NT2/D1 (cell line): ENCODE data around the gene MECR.
A peak's percentile ranks its signal among the peaks of the same experiment; 100 is the strongest.

ENCODE experiments used
- DNase-seq: peaks from one replicate; pipeline ENCODE4 v3.0.0-alpha.2; 2011; ENCODE audit warnings: low read depth, low spot score
- H3K27me3 ChIP-seq: 2 replicates; pipeline ENCODE4 v1.6.0; 2011; ENCODE audit warnings: mild to moderate bottlenecking; ENCODE audit not compliant: insufficient read length, insufficient read depth
- H3K36me3 ChIP-seq: 2 replicates; pipeline ENCODE4 v1.6.1; 2011; ENCODE audit warnings: mild to moderate bottlenecking, low read length, mixed read lengths; ENCODE audit not compliant: insufficient read depth, insufficient read length
- H3K4me1 ChIP-seq: 2 replicates; pipeline ENCODE4 v1.5.1; 2011; ENCODE audit not compliant: insufficient read depth, insufficient read length
- H3K4me3 ChIP-seq: 2 replicates; pipeline ENCODE4 v1.5.1; 2011; ENCODE audit warnings: low read depth; ENCODE audit not compliant: insufficient read length
- H3K9ac ChIP-seq: 2 replicates; pipeline ENCODE4 v1.6.0; 2011; ENCODE audit warnings: low read depth; ENCODE audit not compliant: insufficient read length
- H3K9me3 ChIP-seq: 2 replicates; pipeline ENCODE4 v1.5.1; 2011; ENCODE audit warnings: mild to moderate bottlenecking, low read length; ENCODE audit not compliant: insufficient read depth
- SUZ12 ChIP-seq: IDR thresholded peaks from 2 replicates; pipeline ENCODE4 v1.6.1; 2011; ENCODE audit not compliant: insufficient read length, insufficient read depth; ENCODE audit errors: extremely low read depth
- YY1 ChIP-seq: IDR thresholded peaks from 2 replicates; pipeline ENCODE4 v1.6.1; 2011; ENCODE audit not compliant: insufficient read length, insufficient read depth
- ZNF274 ChIP-seq: IDR thresholded peaks from 2 replicates; pipeline ENCODE4 v1.6.1; 2011; ENCODE audit warnings: mild to moderate bottlenecking, low read depth, low read length

The MECR gene

GRCh38 chr1:29247571-29248273, 17.0 kb upstream of the MECR start:
- no peaks in the 10 kb centered on the region for H3K27me3 ChIP-seq
- no peak for TF ChIP-seq YY1
- TF ChIP-seq ZNF274, result no peak
- DNase-seq, result no peak
- H3K36me3 ChIP-seq, result no peaks in the 10 kb centered on the region
- H3K9ac ChIP-seq, result no peak overlapping the region
- H3K9me3 ChIP-seq, result no peaks in the 10 kb centered on the region
- H3K4me1 ChIP-seq, result peaks cover 33% of the 10 kb centered on the region
- H3K4me3 ChIP-seq, result no peak overlapping the region

GRCh38 chr1:29247044-29247443, 16.3 kb upstream of the MECR start:
- TF ChIP-seq YY1 (no peak), SUZ12 (no peak), ZNF274 (no peak)
- Histone ChIP-seq H3K4me1 (peaks cover 33% of the 10 kb centered on the region), H3K36me3 (no peaks in the 10 kb centered on the region), H3K9ac (no peak overlapping the region), H3K4me3 (no peak overlapping the region), H3K9me3 (no peaks in the 10 kb centered on the region), H3K27me3 (no peaks in the 10 kb centered on the region)
- no peak for DNase-seq

DNA sequence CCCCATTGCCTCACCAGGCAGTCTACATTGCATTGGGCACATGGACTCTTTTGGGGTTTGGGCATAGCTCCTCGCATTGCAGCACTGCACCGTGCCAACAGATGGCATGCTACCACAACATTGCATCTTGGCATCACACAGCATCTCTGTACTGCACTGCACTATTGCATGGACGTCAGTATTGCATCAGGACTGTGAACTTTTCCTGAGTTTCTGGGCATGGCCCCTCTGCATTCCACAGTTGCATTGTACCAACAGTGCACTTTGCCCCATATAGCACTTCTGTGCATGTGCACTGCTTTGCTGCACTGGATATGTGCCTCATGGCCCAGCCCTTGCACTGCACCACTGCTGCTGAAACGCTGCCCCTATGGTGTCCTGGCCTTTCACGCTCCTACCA, 15.1 kb upstream of the MECR start:
- no peak for DNase-seq
- Histone ChIP-seq H3K9ac (no peak overlapping the region), H3K27me3 (no peaks in the 10 kb centered on the region), H3K4me3 (no peak overlapping the region), H3K36me3 (no peaks in the 10 kb centered on the region), H3K9me3 (no peaks in the 10 kb centered on the region), H3K4me1 (peaks cover 30% of the 10 kb centered on the region)
- TF ChIP-seq YY1 (no peak), SUZ12 (no peak), ZNF274 (no peak)

DNA sequence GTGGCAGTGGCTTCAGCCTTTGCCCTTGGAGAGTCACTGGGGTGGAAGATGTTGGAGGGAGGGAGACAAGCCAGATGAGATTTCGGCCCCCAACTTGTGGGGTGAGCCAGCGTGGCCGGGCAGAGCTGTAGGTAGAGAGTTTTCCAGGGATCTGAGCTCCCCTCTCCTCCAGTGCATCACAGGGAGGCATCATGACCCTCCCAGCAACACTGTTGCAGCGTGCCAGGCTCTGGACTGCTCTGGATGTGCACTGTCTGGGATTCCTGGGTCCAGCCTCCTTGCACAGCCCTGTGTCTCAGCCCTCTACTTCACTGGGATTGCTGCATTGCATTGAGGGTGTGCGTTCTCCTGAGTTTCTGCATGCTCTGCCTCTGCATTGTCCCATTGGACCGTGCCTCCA, 14.5 kb upstream of the MECR start:
- Histone ChIP-seq H3K4me3 (no peak overlapping the region), H3K9ac (no peak overlapping the region), H3K36me3 (no peaks in the 10 kb centered on the region), H3K27me3 (no peaks in the 10 kb centered on the region), H3K4me1 (peaks cover 32% of the 10 kb centered on the region), H3K9me3 (no peaks in the 10 kb centered on the region)
- no peak for DNase-seq
- TF ChIP-seq ZNF274 (no peak), YY1 (no peak), SUZ12 (no peak)

GRCh38 chr1:29243871-29244200, 13.1 kb upstream of the MECR start:
- H3K36me3 ChIP-seq, result no peaks in the 10 kb centered on the region
- DNase-seq, result no peak
- peaks cover 38% of the 10 kb centered on the region for H3K4me1 ChIP-seq
- TF ChIP-seq YY1, result no peak
- TF ChIP-seq ZNF274, result no peak
- no peak for TF ChIP-seq SUZ12
- peaks cover 6% of the 10 kb centered on the region for H3K27me3 ChIP-seq
- no peak overlapping the region for H3K4me3 ChIP-seq
- no peak overlapping the region for H3K9ac ChIP-seq
- H3K9me3 ChIP-seq, result no peaks in the 10 kb centered on the region

GRCh38 chr1:29243023-29243870, 12.5 kb upstream of the MECR start:
- Histone ChIP-seq H3K9ac (no peak overlapping the region), H3K36me3 (no peaks in the 10 kb centered on the region), H3K27me3 (peaks cover 12% of the 10 kb centered on the region), H3K4me1 (peaks cover 37% of the 10 kb centered on the region), H3K9me3 (no peaks in the 10 kb centered on the region), H3K4me3 (no peak overlapping the region)
- TF ChIP-seq ZNF274 (no peak), SUZ12 (no peak), YY1 (no peak)
- no peak for DNase-seq

DNA sequence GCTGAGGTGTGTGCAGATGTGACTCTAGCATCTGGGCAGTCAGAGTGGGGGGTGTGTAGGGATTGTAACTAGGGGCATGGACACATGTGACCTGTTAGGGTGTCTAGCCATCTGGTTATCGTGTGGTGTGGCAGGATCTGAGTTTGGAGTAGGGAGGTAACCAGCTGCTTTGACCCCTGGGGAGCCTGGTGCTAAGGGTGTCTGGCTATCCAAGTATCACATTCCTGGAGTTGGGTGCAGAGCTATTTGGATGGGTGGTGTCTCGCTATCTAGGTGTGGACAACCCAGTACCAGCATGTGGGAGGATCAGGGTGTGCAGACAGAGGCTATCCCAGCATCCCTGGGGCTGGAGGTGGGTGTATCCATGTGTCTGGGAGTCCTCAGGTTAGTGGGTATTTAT, 10.3 kb upstream of the MECR start:
- peak overlapping the region; percentile 22 for H3K9ac ChIP-seq
- no peak for DNase-seq

More for the DNA sequence above, 10.3 kb upstream of the MECR start:
- Histone ChIP-seq H3K36me3 (no peaks in the 10 kb centered on the region), H3K4me3 (no peak overlapping the region), H3K9me3 (no peaks in the 10 kb centered on the region), H3K27me3 (peaks cover 30% of the 10 kb centered on the region), H3K4me1 (peaks cover 34% of the 10 kb centered on the region)
- TF ChIP-seq SUZ12, result no peak
- no peak for TF ChIP-seq YY1
- no peak for TF ChIP-seq ZNF274
